ENCODE measurements around the gene KCNK16.

DNA sequence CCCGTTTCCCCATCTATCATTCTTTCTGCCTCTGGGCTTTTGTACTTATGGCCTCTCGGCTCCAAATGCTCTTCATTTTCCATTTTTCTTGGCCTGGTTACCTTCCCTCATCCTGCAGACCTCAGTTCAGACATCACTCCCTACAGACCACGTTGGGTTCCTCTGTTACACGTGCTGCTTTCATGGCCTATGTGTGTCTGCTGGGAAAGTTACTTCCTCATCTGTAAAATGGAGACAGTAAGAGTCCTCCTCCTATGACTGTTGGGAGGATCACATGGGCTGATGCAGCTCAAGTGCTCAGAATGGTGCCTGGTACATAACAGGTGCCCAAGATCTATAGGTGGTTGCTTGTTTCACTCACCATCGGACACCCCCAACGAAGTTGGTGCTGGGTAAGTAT is 21.8 kb downstream of the KCNK16 start:
- TF ChIP-seq, protein P1, sequence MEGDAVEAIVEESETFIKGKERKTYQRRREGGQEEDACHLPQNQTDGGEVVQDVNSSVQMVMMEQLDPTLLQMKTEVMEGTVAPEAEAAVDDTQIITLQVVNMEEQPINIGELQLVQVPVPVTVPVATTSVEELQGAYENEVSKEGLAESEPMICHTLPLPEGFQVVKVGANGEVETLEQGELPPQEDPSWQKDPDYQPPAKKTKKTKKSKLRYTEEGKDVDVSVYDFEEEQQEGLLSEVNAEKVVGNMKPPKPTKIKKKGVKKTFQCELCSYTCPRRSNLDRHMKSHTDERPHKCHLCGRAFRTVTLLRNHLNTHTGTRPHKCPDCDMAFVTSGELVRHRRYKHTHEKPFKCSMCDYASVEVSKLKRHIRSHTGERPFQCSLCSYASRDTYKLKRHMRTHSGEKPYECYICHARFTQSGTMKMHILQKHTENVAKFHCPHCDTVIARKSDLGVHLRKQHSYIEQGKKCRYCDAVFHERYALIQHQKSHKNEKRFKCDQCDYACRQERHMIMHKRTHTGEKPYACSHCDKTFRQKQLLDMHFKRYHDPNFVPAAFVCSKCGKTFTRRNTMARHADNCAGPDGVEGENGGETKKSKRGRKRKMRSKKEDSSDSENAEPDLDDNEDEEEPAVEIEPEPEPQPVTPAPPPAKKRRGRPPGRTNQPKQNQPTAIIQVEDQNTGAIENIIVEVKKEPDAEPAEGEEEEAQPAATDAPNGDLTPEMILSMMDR (conservative IDR thresholded peaks at IDR 0.05 in 1 of 2, IDR thresholded peaks at IDR 0.05 in 1 of 2; ENCODE audit: extremely low read depth in 1 of 2, insufficient read depth in 1 of 2, low read depth in 1 of 2, low read length in 2 of 2) = no peak
- no peak for TF ChIP-seq EZH2 (IDR thresholded peaks at IDR 0.05; ENCODE audit: borderline replicate concordance, low read length)

Measured in mammary epithelial cell (primary cell).